ENCODE data around the gene USH2A.

GRCh38 chr1:215623162-215623561 lies 800.1 kb downstream of the USH2A start:
- TF ChIP-seq CTCF (IDR thresholded peaks at IDR 0.05) (no peak), EP300 (IDR thresholded peaks at IDR 0.05) (no peak)

All from gastroesophageal sphincter (tissue), 3 donors.